ENCODE results near the gene GRM2.

GRM2 gene

DNA sequence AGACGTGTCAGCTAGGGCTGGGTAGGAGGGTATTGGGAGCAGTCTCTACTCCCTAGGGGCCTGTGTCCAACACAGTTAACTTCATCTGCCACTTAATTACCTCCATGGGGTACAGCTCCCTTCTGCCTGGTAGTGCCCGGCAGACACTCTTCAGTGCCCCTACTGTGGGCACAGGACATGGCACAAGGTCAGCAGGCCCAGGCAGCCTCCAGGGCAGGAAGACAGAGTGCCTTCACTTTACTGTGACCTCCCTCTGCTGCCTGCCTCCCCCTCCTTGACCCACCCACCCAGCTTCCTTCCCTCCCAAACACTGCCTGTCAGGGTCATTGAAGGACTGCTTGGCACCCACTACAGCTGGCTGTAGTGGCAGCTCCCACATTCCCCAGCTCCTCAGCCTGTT is 6.5 kb upstream of the GRM2 start:
- H3K27me3 ChIP-seq (ENCODE audit: control insufficient read depth, insufficient read depth, low read length), result no peaks in the 10 kb centered on the region
- no peak overlapping the region for H3K4me3 ChIP-seq (ENCODE audit: low read length)
- no peaks in the 10 kb centered on the region for H3K36me3 ChIP-seq (ENCODE audit: control insufficient read depth, insufficient read depth, low read length)
- no peaks in the 10 kb centered on the region for H3K4me1 ChIP-seq (ENCODE audit: control insufficient read depth, insufficient read depth, low read length)
- no peaks in the 10 kb centered on the region for H3K9me3 ChIP-seq (ENCODE audit: control insufficient read depth, low read length)
- no peak overlapping the region for H3K9ac ChIP-seq (ENCODE audit: low read length)

DNA sequence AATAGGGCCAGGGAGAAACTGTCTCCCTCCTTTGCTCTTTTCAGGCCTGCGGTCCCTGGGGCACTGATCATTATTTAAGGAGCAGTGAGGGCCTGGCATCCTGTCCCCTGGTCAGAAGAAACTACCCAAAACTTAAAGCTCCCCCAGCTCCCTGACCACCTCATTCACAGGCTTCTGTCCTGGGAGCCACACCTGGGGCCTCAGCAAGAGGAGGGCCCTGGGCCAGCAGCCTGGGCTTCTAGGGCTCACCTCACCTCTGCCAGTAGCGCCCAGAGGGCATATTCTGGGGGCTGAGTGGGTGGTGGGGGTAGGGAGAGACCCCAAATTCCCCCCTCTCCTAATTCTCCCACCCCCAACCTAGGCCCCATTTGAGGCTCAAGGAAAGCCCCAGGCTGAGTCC is 4.7 kb upstream of the GRM2 start:
- no peaks in the 10 kb centered on the region for H3K9me3 ChIP-seq (ENCODE audit: control insufficient read depth, low read length)
- peaks cover 2% of the 10 kb centered on the region for H3K4me1 ChIP-seq (ENCODE audit: control insufficient read depth, insufficient read depth, low read length)
- no peaks in the 10 kb centered on the region for H3K36me3 ChIP-seq (ENCODE audit: control insufficient read depth, insufficient read depth, low read length)
- peaks cover 1% of the 10 kb centered on the region for H3K27me3 ChIP-seq (ENCODE audit: control insufficient read depth, insufficient read depth, low read length)
- no peak overlapping the region for H3K9ac ChIP-seq (ENCODE audit: low read length)
- no peak overlapping the region for H3K4me3 ChIP-seq (ENCODE audit: low read length)

DNA sequence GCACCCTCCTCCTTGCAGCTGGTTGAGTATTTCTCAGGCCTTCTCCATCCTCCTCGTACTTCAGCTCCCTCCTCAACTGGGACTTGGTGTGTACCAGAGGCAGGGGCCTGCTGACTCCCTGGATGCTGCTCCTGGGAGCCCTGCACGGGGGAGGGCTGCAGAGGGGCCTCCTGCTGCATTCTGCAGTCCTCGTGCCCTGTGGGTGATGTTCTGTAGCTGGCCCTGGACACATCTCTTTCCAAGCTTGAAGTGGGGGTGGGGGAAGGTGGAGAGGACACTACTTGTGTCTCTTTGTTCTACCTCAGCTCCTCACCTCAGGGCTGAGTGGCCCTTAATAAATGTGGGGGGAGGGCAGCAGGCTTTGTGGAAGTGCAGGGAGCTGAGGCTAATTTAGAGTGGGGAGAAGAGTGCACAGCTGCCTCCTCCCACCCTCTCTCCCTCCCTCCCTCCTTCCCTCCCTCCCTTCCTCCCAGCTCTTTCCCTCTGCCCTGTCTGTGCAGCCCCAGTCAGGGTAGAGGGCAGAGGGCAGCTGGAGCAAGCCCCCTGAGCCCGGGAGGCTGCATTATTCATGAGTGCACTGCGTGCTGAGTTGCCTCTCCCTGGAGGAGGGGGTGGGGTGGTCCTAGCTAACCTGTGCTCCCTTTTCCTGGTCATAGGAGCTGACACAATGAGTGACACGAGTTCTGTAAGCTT is 3.7 kb upstream of the GRM2 start:
- Histone ChIP-seq H3K9me3 (ENCODE audit: control insufficient read depth, low read length) (no peaks in the 10 kb centered on the region), H3K36me3 (ENCODE audit: control insufficient read depth, insufficient read depth, low read length) (no peaks in the 10 kb centered on the region), H3K4me3 (ENCODE audit: low read length) (no peak overlapping the region), H3K4me1 (ENCODE audit: control insufficient read depth, insufficient read depth, low read length) (peaks cover 3% of the 10 kb centered on the region), H3K27me3 (ENCODE audit: control insufficient read depth, insufficient read depth, low read length) (peaks cover 12% of the 10 kb centered on the region), H3K9ac (ENCODE audit: low read length) (no peak overlapping the region)

DNA sequence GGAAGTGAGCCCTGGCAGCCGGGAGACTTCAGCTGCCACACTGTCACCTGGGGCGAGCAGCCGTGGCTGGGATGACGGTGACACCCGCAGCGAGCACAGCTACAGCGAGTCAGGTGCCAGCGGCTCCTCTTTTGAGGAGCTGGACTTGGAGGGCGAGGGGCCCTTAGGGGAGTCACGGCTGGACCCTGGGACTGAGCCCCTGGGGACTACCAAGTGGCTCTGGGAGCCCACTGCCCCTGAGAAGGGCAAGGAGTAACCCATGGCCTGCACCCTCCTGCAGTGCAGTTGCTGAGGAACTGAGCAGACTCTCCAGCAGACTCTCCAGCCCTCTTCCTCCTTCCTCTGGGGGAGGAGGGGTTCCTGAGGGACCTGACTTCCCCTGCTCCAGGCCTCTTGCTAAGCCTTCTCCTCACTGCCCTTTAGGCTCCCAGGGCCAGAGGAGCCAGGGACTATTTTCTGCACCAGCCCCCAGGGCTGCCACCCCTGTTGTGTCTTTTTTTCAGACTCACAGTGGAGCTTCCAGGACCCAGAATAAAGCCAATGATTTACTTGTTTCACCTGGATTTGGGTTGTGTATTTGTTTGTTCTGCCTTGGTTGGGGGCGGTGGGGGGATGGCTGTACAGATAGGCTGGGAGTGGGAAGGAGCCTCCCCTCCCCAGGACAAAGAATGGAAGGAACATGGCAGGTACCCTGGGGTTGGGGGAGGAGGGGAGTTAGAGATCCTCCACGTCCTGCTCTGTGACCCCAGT is 2.9 kb upstream of the GRM2 start:
- H3K4me3 ChIP-seq (ENCODE audit: low read length), result no peak overlapping the region
- H3K27me3 ChIP-seq (ENCODE audit: control insufficient read depth, insufficient read depth, low read length), result peaks cover 14% of the 10 kb centered on the region
- H3K36me3 ChIP-seq (ENCODE audit: control insufficient read depth, insufficient read depth, low read length), result no peaks in the 10 kb centered on the region
- no peaks in the 10 kb centered on the region for H3K9me3 ChIP-seq (ENCODE audit: control insufficient read depth, low read length)
- H3K9ac ChIP-seq (ENCODE audit: low read length), result no peak overlapping the region
- peaks cover 3% of the 10 kb centered on the region for H3K4me1 ChIP-seq (ENCODE audit: control insufficient read depth, insufficient read depth, low read length)

DNA sequence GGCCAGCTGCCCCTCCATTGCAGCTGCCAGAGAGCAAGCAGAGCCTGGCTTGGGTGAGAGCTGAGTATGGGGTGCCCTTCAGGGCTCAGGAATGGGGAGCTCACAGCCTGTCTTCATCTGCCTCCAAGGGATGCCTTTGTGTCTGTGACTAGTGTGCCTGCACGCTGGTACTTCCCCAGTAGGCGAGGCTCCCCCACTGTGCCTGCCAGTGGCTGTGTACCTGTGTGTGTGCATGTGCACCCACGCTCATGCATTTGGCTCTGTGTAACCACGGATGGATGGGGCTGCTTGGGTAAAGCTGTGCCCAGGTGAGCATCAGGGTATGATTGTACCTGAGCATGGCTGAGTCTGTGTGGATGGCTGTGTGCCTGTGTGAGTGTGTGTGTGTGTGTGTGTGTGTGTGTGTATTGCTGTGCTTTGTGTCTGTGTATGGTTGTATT is 2.3 kb upstream of the GRM2 start:
- Histone ChIP-seq H3K36me3 (ENCODE audit: control insufficient read depth, insufficient read depth, low read length) (no peaks in the 10 kb centered on the region), H3K4me1 (ENCODE audit: control insufficient read depth, insufficient read depth, low read length) (peaks cover 3% of the 10 kb centered on the region), H3K9me3 (ENCODE audit: control insufficient read depth, low read length) (no peaks in the 10 kb centered on the region), H3K4me3 (ENCODE audit: low read length) (no peak overlapping the region), H3K9ac (ENCODE audit: low read length) (no peak overlapping the region), H3K27me3 (ENCODE audit: control insufficient read depth, insufficient read depth, low read length) (peaks cover 14% of the 10 kb centered on the region)

DNA sequence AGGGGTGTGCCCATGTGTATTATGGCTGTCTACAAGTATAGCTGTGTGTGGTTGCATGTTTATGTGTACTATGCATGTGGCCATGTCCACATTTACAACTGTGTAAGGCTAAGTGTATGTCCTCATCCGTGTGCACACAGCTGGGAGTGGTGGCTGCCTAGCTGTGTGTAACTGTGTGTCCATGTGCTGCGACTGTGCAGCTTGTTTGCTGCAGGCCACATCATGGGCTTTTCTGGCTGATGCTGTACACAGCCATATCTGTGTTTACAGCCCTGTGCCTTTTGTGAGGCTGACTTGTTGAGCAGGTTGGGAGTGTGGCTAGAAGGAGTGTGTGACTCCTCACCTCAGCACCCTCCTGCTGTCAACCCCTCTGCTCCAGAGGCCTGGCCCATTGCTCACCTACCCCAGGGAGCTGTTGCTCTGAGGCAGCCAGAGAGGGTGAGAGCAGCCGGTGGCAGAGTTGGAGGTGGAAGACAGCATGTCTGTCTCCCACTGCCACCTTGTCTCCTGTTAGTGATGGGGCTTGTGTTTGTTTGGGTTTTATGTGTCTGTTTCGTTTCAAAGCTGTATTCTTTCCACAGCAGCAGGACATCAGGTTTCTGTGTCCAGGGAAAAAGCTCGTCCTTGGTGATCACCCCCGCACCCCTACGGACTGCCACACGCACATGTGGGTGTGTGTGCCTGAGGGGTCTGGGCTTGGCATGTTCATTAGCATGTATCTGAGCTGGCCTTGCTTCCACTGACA is 1.4 kb upstream of the GRM2 start:
- peaks cover 14% of the 10 kb centered on the region for H3K27me3 ChIP-seq (ENCODE audit: control insufficient read depth, insufficient read depth, low read length)
- H3K4me1 ChIP-seq (ENCODE audit: control insufficient read depth, insufficient read depth, low read length), result peaks cover 3% of the 10 kb centered on the region
- no peaks in the 10 kb centered on the region for H3K9me3 ChIP-seq (ENCODE audit: control insufficient read depth, low read length)
- no peaks in the 10 kb centered on the region for H3K36me3 ChIP-seq (ENCODE audit: control insufficient read depth, insufficient read depth, low read length)
- no peak overlapping the region for H3K4me3 ChIP-seq (ENCODE audit: low read length)
- H3K9ac ChIP-seq (ENCODE audit: low read length), result no peak overlapping the region

DNA sequence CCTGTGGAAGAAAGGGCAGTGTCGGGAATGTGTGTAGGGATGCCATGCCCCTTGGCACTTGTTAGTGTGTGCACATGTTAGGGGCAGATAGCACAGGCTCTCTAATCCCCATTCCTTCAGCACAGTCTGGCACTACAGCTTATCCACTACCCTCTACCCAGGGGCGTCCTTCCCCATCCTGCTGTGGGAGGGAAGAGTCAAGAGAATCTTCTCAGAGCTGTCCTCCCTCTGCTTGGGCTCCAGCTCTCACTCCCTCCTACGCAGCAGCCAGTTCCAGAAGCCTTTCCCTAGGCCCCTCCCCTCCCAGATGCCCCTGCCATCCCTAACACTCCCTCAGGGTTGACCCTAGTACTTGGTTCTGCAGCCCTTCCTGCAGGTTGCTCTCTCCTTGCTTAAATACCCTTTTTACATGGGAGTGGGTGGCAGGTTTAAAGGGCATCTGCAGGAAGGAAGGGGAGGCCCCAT is 815 bp upstream of the GRM2 start:
- H3K27me3 ChIP-seq (ENCODE audit: control insufficient read depth, insufficient read depth, low read length), result peaks cover 14% of the 10 kb centered on the region
- H3K9me3 ChIP-seq (ENCODE audit: control insufficient read depth, low read length), result no peaks in the 10 kb centered on the region
- no peaks in the 10 kb centered on the region for H3K36me3 ChIP-seq (ENCODE audit: control insufficient read depth, insufficient read depth, low read length)
- H3K9ac ChIP-seq (ENCODE audit: low read length), result no peak overlapping the region
- no peak overlapping the region for H3K4me3 ChIP-seq (ENCODE audit: low read length)
- H3K4me1 ChIP-seq (ENCODE audit: control insufficient read depth, insufficient read depth, low read length), result peaks cover 3% of the 10 kb centered on the region

DNA sequence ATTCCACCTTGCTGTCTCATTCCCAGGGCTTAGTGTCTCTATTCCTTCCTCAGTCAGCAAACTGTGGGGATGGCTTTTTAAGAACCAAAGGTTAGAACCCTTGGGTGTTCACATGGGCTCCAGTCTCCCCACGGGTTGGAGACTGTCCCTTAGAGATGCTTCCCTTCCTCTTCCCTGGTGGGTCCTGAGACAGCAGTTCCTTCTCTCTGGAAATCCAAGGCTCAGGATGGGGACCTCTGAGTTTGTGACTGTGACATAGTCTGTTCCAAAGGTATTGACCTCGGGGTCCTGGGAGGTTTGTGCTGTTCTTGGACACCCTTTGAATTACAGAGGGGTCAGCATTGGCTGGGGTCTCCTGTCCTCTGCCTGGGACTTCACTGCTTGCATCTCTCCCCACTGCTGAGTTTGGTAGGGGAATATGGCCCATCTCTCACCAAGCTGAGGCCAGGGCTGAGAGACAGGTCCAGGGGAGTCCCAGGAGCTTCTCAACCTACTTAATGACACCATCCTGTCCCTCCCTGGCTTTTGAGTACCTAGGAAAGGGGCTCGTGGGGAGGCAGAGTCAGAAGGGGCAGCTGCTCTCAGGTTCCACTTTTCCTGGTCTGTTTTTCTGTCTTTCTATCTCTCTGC is 1.5 kb downstream of the GRM2 start:
- Histone ChIP-seq H3K27me3 (ENCODE audit: control insufficient read depth, insufficient read depth, low read length) (peaks cover 14% of the 10 kb centered on the region), H3K4me3 (ENCODE audit: low read length) (no peak overlapping the region), H3K9me3 (ENCODE audit: control insufficient read depth, low read length) (no peaks in the 10 kb centered on the region), H3K4me1 (ENCODE audit: control insufficient read depth, insufficient read depth, low read length) (peaks cover 3% of the 10 kb centered on the region), H3K36me3 (ENCODE audit: control insufficient read depth, insufficient read depth, low read length) (no peaks in the 10 kb centered on the region), H3K9ac (ENCODE audit: low read length) (no peak overlapping the region)

DNA sequence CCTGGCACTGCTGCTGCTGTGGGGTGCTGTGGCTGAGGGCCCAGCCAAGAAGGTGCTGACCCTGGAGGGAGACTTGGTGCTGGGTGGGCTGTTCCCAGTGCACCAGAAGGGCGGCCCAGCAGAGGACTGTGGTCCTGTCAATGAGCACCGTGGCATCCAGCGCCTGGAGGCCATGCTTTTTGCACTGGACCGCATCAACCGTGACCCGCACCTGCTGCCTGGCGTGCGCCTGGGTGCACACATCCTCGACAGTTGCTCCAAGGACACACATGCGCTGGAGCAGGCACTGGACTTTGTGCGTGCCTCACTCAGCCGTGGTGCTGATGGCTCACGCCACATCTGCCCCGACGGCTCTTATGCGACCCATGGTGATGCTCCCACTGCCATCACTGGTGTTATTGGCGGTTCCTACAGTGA is 2.1 kb downstream of the GRM2 start:
- H3K9me3 ChIP-seq (ENCODE audit: control insufficient read depth, low read length), result no peaks in the 10 kb centered on the region
- no peaks in the 10 kb centered on the region for H3K36me3 ChIP-seq (ENCODE audit: control insufficient read depth, insufficient read depth, low read length)
- H3K27me3 ChIP-seq (ENCODE audit: control insufficient read depth, insufficient read depth, low read length), result peaks cover 14% of the 10 kb centered on the region
- H3K4me1 ChIP-seq (ENCODE audit: control insufficient read depth, insufficient read depth, low read length), result peaks cover 3% of the 10 kb centered on the region
- no peak overlapping the region for H3K9ac ChIP-seq (ENCODE audit: low read length)
- H3K4me3 ChIP-seq (ENCODE audit: low read length), result no peak overlapping the region

DNA sequence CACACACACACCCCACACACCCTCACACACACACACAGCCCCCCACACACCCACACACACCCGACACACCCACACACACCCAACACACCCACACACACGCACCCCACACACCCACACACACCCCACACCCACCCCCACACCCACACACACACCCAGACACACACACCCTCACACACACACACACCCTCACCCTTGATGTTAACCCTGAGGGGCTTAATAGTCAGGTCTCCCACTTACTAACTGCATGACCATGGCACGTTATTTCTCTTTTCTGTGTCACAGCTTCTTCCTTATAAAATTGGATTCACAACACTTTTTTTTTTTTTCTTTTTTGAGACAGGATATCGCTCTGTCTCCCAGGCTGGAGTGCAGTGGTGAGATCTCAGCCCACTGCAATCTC is 2.8 kb downstream of the GRM2 start:
- H3K4me3 ChIP-seq (ENCODE audit: low read length), result no peak overlapping the region
- no peaks in the 10 kb centered on the region for H3K36me3 ChIP-seq (ENCODE audit: control insufficient read depth, insufficient read depth, low read length)
- H3K27me3 ChIP-seq (ENCODE audit: control insufficient read depth, insufficient read depth, low read length), result peaks cover 14% of the 10 kb centered on the region
- H3K4me1 ChIP-seq (ENCODE audit: control insufficient read depth, insufficient read depth, low read length), result peaks cover 3% of the 10 kb centered on the region
- no peaks in the 10 kb centered on the region for H3K9me3 ChIP-seq (ENCODE audit: control insufficient read depth, low read length)
- no peak overlapping the region for H3K9ac ChIP-seq (ENCODE audit: low read length)

DNA sequence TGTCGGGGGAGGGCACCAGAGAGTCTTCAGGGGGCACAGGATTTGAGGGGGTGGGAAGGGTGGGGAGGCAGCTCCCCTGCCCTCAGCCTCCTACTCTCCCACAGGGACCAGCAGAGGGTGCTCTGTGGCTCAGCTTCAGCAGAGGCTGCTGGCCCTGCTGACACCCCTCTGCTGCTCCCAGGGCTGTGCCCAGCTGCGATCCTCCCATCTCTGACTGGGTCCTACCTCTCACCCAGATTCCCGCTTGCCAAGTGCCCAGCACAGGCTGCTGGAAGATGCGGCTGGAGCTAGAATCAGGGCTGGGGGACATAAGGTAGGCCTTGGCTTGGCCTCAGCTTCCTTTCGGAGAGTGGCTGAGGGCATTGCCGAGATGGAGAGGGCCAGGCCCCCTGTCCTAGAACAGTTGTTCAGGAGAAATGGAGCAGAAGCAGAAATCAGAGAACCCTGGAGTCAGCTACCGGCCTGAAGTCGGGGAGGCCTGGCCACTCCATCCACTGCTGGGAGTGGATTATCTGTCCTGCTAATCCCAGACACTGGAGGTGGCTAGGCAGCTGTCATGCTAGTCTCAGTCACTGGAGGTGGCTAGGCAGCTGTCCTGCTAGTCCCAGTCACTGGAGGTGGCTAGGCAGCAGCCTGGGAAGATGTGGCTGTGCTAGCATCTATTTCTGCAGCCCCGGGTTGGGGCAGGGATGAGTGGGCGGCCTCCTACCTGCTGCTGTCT is 3.9 kb downstream of the GRM2 start:
- no peak overlapping the region for H3K4me3 ChIP-seq (ENCODE audit: low read length)
- H3K9me3 ChIP-seq (ENCODE audit: control insufficient read depth, low read length), result no peaks in the 10 kb centered on the region
- peaks cover 14% of the 10 kb centered on the region for H3K27me3 ChIP-seq (ENCODE audit: control insufficient read depth, insufficient read depth, low read length)
- H3K9ac ChIP-seq (ENCODE audit: low read length), result no peak overlapping the region
- no peaks in the 10 kb centered on the region for H3K36me3 ChIP-seq (ENCODE audit: control insufficient read depth, insufficient read depth, low read length)
- peaks cover 3% of the 10 kb centered on the region for H3K4me1 ChIP-seq (ENCODE audit: control insufficient read depth, insufficient read depth, low read length)

Data from mucosa of stomach (tissue), 1 donor.